Fibroblast of skin of abdomen (primary cell): ENCODE data around the gene ZNF487.
"Not testable (repeated sequence)": the region's sequence is repeated elsewhere in the genome, so short reads cannot be mapped to it uniquely, and the experiment has no call there.

Experiments
- DNase-seq: peaks from one replicate; pipeline ENCODE4 v3.0.0-alpha.2; 2013

The ZNF487 gene

GRCh38 chr10:43440463-43441134 is 3.7 kb downstream of the ZNF487 start:
- DNase-seq = no peak

GRCh38 chr10:43444323-43444722 is 7.4 kb downstream of the ZNF487 start:
- DNase-seq = no peak

- DNase-seq = no peak
These were observed 8.1 kb downstream of the ZNF487 start for GRCh38 chr10:43444897-43445466.

GRCh38 chr10:43446219-43447017 is 9.5 kb downstream of the ZNF487 start:
- not testable (repeated sequence) for DNase-seq

GRCh38 chr10:43448742-43449141 is 11.8 kb downstream of the ZNF487 start:
- no peak for DNase-seq

GRCh38 chr10:43452356-43452914 is 15.5 kb downstream of the ZNF487 start:
- DNase-seq = no peak

GRCh38 chr10:43453266-43453831 is 16.4 kb downstream of the ZNF487 start:
- no peak for DNase-seq

- not testable (repeated sequence) for DNase-seq
These were observed 17.1 kb downstream of the ZNF487 start for GRCh38 chr10:43454025-43454424.

GRCh38 chr10:43456561-43456960 is 19.6 kb downstream of the ZNF487 start:
- not testable (repeated sequence) for DNase-seq

- no peak for DNase-seq
These were observed 21.3 kb downstream of the ZNF487 start for GRCh38 chr10:43458227-43458626.

- DNase-seq = peak; percentile 69
These were observed 25.0 kb downstream of the ZNF487 start for GRCh38 chr10:43461950-43462349.

- not testable (repeated sequence) for DNase-seq
These were observed 28.3 kb downstream of the ZNF487 start for GRCh38 chr10:43465086-43465735.

- not testable (repeated sequence) for DNase-seq
These were observed 28.8 kb downstream of the ZNF487 start for GRCh38 chr10:43465736-43466120.

GRCh38 chr10:43471146-43471545 is 34.2 kb downstream of the ZNF487 start:
- no peak for DNase-seq

- no peak for DNase-seq
These were observed 35.2 kb downstream of the ZNF487 start for GRCh38 chr10:43471935-43472720.

GRCh38 chr10:43479275-43479674 is 42.4 kb downstream of the ZNF487 start:
- peak; percentile 56 for DNase-seq

- no peak for DNase-seq
These were observed 45.6 kb downstream of the ZNF487 start for GRCh38 chr10:43482319-43483078.

GRCh38 chr10:43491855-43492254 is 54.9 kb downstream of the ZNF487 start:
- no peak for DNase-seq

- no peak for DNase-seq
These were observed 66.0 kb downstream of the ZNF487 start for GRCh38 chr10:43502931-43503330.

GRCh38 chr10:43524434-43525247 is 87.7 kb downstream of the ZNF487 start:
- no peak for DNase-seq
